Ishikawa (cell line): Measurements from ENCODE around the gene IDH2.

Experiments
- CEBPB ChIP-seq: IDR thresholded peaks from 2 replicates; pipeline ENCODE4 v1.6.1; 2012
- CREB1 ChIP-seq: IDR thresholded peaks from 2 replicates; pipeline ENCODE4 v1.6.1; 2012; ENCODE audit warnings: low read depth
- EGR1 ChIP-seq: IDR thresholded peaks from 2 replicates; pipeline ENCODE4 v1.6.1; 2012
- EP300 ChIP-seq: IDR thresholded peaks from 2 replicates; pipeline ENCODE4 v1.6.1; 2012; ENCODE audit warnings: borderline replicate concordance
- FOXM1 ChIP-seq: IDR thresholded peaks from 2 replicates; pipeline ENCODE4 v1.6.1; 2012; ENCODE audit warnings: low read depth, borderline replicate concordance
- MAX ChIP-seq: IDR thresholded peaks from 2 replicates; pipeline ENCODE4 v1.6.1; 2012
- NFIC ChIP-seq: IDR thresholded peaks from 2 replicates; pipeline ENCODE4 v1.6.1; 2012
- RAD21 ChIP-seq: IDR thresholded peaks from 2 replicates; pipeline ENCODE4 v1.6.1; 2012; ENCODE audit warnings: low read depth
- REST ChIP-seq: IDR thresholded peaks from 2 replicates; pipeline ENCODE4 v1.6.1; 2012; ENCODE audit warnings: low read depth, mild to moderate bottlenecking
- TAF1 ChIP-seq: IDR thresholded peaks from 2 replicates; pipeline ENCODE4 v1.6.1; 2012; ENCODE audit warnings: low read depth, mild to moderate bottlenecking
- TCF12 ChIP-seq: IDR thresholded peaks from 2 replicates; pipeline ENCODE4 v1.6.1; 2012; ENCODE audit warnings: low read depth
- TEAD4 ChIP-seq: IDR thresholded peaks from 2 replicates; pipeline ENCODE4 v1.6.1; 2012
- YY1 ChIP-seq: IDR thresholded peaks from 2 replicates; pipeline ENCODE4 v1.6.1; 2012; ENCODE audit warnings: low read depth
- ZBTB7A ChIP-seq: IDR thresholded peaks from 2 replicates; pipeline ENCODE4 v1.6.1; 2012; ENCODE audit warnings: low read depth
- TF ChIP-seq, protein P1 (sequence below): IDR thresholded peaks from 2 replicates; pipeline ENCODE4 v1.6.1; 2012

The IDH2 gene

GRCh38 chr15:90084876-90085423 is 17.3 kb downstream of the IDH2 start:
- no peak for TF ChIP-seq TCF12
- no peak for TF ChIP-seq TEAD4
- no peak for TF ChIP-seq EGR1
- no peak for TF ChIP-seq ZBTB7A
- TF ChIP-seq NFIC: no peak
- TF ChIP-seq CREB1: no peak
- TF ChIP-seq REST: no peak
- no peak for TF ChIP-seq YY1
- no peak for TF ChIP-seq TAF1
- TF ChIP-seq CEBPB: no peak
- TF ChIP-seq, protein P1, sequence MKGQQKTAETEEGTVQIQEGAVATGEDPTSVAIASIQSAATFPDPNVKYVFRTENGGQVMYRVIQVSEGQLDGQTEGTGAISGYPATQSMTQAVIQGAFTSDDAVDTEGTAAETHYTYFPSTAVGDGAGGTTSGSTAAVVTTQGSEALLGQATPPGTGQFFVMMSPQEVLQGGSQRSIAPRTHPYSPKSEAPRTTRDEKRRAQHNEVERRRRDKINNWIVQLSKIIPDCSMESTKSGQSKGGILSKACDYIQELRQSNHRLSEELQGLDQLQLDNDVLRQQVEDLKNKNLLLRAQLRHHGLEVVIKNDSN: no peak
- TF ChIP-seq EP300: no peak
- TF ChIP-seq MAX: no peak
- TF ChIP-seq RAD21: no peak
- no peak for TF ChIP-seq FOXM1

GRCh38 chr15:90083954-90084607 is 18.2 kb downstream of the IDH2 start:
- TF ChIP-seq CREB1: no peak
- TF ChIP-seq TCF12: no peak
- TF ChIP-seq FOXM1: no peak
- TF ChIP-seq EGR1: no peak
- TF ChIP-seq, protein P1: no peak
- TF ChIP-seq REST: no peak
- no peak for TF ChIP-seq MAX
- TF ChIP-seq YY1: no peak
- TF ChIP-seq NFIC: no peak
- TF ChIP-seq TAF1: no peak
- no peak for TF ChIP-seq TEAD4
- TF ChIP-seq CEBPB: no peak
- TF ChIP-seq RAD21: no peak
- TF ChIP-seq ZBTB7A: no peak

GRCh38 chr15:90083419-90083818 is 18.8 kb downstream of the IDH2 start:
- TF ChIP-seq TCF12 (no peak), ZBTB7A (no peak), CREB1 (no peak), CEBPB (no peak), REST (no peak), NFIC (no peak), TEAD4 (no peak), EP300 (no peak), TAF1 (no peak), MAX (no peak)
- TF ChIP-seq, protein P1: no peak

DNA sequence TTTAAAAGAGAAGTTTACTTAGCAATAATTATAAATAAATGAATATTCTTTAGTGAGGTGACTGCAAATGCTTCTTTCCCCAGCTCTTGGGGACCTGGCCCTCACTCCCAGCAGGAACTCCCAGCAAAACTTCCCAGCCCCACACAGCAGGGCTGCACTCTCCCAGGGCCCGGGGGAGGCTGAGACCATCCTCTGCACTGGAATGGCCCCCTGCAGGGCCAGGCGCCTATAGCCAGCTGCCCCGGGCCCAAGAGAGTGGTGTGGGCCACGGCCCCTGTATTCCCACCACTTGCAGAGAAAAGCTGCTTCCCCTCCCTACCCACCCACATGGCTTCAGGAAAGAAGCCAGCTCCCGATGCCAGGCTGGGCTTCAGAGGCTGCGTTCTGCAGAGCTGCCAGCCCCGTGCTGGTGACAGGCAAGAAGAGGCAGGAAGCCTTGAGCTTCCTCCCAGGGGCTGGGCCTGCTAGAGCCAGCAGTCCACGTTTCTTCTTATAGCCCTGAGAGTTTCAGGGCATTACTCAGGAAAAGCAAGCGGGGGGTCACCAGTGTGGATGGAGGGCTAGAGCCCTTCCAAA is 20.0 kb downstream of the IDH2 start:
- TF ChIP-seq CREB1 (no peak), EGR1 (no peak), TEAD4 (no peak), TCF12 (no peak), YY1 (no peak), RAD21 (no peak), REST (no peak), MAX (no peak), FOXM1 (no peak)
- TF ChIP-seq, protein P1: no peak
